NCI-H187 treated with DMSO at 0.1 percent for 48 hours (cell line): ENCODE results near the gene STON2.
"Not testable (repeated sequence)": the region's sequence is repeated elsewhere in the genome, so short reads cannot be mapped to it uniquely, and the experiment has no call there.

Experiments used
- DNase-seq: peaks from one replicate; lab custom pipeline; 2025; lab: John Stamatoyannopoulos, UW

Gene STON2

DNA sequence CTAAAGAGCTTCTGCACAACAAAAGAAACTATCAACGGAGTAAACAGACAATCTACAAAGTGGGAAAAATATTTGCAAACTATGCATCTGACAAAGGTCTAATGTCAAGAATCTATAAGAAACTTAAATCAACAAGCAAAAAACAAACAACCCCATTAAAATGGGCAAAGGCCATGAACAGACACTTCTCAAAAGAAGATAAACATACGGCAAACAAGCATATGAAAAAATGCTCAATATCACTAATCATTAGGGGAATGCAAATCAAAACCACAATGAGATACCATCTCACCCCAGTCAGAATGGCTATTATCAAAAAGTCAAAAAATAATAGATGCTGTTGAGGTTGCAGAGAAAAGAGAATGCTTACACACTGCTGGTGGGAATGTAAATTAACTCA is 20.1 kb downstream of the STON2 start:
- DNase-seq: not testable (repeated sequence)

DNA sequence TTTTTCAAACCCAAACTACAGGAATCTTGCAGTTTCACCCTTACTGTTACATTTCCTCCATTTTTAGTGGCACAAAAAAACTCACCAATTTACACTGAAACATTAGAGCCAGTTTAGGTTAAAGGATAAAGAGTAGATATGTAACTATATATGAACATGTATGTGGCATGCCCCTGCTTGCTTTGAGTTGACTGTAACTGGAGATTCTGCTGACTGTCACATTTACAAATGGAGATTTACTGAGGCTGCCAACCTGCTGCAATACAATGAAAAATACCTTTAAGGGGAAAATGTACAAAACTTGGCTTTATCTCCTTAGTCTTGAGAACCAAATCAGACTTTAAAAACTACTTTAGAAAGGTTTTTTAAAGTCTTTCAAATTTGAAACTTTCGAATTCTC is 28.3 kb downstream of the STON2 start:
- no peak for DNase-seq

DNA sequence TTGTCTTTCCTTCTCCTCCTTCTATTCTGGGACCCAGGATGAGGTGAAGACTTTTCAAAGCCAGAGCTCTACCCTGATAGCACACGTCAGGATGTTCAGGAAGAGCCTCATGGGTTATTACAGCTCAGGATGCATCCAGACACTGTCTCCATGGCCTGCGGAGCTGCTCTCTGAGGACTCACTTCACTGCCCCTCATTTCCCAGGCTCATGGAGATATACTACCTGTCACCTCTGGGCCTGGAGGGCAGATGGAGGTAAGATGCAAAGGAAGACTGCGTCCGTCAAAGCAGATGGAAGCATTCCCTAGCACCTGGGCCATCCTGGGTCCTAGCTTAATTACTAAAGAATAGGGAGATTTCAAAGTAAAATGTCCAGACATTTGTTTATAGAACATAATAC is 32.6 kb downstream of the STON2 start:
- DNase-seq: no peak

DNA sequence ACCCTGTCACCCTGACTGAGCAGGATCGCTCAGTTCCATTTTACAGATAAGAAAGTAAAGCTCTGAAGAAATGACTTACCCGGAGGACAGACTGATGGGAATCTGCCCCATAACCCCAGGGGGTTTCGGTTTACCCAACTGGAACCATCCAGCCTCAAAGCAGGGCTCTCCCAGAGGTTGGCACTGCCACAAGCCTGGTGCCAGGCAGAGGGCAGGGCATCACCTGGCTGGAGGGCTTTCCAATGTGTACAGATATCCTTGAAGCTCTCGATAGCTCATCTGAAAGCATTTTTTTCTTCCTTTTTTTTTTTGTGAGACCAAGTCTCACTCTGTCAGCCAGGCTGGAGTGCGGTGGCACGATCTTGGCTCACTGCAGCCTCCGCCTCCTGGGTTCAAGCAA is 33.2 kb downstream of the STON2 start:
- DNase-seq: no peak

DNA sequence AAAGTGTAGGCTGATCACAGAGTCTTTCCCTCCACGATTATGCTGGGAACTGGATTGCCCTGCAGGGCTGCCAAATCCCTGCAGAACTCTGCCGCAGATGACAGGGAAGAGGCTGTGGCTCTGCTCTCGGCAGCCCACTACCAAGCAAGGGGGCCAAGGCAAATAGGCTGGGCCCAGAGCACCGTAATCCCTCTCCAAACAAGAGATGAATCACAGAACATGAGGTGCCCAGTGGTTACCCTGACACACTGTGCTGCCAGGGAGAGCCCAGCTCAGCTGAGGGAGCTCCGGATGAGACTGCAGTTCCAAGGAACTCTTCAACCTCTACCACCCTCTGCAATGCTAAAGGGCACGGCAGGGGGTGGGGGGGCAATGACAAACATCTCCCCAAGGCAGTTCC is 33.9 kb downstream of the STON2 start:
- no peak for DNase-seq

DNA sequence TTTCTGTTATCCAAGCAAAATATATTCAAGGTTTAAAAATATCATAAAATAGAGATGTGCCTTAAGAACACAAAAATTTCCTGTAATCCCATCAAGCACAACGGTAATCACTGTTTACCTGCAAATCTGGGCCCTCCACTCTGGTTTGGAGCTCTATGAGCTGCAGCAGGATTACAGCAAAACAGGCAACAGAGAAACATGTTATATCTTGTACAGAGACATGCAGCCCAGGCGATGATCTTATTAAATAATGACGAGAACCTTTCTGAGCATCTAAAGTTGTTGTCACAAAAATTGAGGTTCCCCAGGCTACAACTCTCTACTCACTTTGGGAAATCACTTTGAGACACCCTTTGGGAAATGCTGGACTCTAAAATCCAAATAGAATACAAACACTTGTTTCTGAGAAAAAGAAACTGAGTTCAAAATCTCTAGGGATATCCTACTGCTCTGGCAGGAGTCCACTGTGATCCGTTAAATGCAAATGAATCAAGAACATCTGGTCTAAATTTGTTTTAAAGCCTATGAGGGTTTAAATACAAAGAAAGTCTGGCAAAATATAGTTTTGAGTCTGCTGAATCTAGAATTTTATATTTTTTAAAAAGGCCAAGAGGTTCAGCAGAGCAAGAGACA is 36.3 kb downstream of the STON2 start:
- DNase-seq: no peak

DNA sequence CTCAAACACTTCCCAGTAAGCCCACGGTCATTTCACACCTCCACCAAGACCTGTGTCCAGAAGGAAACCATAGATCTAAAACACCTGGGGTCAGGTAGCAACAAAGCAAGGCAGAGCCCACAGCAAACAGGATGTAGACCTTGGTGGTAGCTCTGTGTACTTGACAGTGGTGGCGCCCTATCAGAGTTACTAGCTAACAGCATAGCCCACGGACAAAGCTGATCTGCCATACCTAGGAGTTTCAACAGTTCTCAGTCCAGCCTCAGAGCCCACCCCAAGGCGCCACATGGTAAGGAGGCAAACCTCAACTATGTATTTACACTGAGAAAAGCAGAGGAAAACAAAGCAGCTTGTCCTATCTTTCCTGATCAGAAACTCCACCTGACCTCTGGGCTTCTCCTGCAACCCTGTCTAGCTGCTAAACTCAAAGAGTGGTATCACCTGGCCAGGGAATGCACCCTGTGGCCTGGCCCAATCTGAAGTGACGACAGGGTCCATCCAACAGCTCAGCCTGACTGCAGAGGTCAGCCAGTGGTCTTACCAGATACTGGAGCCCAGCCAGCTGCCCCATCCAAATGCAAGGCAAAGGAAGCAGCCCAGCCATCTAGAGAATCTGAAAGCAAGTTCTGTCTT is 46.3 kb downstream of the STON2 start:
- DNase-seq: no peak

DNA sequence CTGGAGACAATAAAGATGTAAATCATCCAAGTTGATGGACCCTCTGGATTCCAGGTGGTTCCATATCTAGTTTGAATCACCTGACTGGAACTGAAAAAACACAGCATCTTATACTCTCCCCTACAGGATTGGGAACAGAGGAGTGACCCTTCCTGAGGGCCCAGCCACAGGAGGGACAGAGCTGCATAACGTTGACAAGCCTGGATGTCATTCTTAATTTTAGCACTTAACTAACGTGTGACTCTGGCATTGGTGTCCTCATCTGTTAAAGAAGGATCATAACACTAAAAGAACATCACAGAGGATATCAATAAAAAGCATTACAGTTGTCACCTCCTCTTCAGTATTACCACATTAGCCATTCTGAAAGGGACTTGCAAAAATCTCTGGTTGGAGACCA is 47.7 kb downstream of the STON2 start:
- DNase-seq: no peak

DNA sequence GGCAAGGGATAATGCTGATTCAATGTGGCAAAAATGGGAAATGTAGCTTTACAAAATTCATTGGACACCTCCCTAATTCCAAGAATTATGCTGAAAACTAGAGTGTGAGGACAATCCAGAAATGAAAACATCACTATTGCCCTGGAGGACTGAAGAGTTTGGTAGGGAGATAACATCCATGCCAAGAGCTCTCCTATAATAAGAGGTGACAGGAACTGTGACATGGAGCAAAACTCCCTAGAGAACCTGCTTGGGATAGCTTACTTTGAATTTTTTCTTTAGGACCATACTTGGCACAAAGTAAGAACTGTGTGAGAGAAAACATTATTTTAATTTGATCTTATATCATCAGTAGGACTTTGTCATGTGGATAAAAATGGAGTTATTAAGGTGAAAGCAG is 48.9 kb downstream of the STON2 start:
- DNase-seq: no peak

DNA sequence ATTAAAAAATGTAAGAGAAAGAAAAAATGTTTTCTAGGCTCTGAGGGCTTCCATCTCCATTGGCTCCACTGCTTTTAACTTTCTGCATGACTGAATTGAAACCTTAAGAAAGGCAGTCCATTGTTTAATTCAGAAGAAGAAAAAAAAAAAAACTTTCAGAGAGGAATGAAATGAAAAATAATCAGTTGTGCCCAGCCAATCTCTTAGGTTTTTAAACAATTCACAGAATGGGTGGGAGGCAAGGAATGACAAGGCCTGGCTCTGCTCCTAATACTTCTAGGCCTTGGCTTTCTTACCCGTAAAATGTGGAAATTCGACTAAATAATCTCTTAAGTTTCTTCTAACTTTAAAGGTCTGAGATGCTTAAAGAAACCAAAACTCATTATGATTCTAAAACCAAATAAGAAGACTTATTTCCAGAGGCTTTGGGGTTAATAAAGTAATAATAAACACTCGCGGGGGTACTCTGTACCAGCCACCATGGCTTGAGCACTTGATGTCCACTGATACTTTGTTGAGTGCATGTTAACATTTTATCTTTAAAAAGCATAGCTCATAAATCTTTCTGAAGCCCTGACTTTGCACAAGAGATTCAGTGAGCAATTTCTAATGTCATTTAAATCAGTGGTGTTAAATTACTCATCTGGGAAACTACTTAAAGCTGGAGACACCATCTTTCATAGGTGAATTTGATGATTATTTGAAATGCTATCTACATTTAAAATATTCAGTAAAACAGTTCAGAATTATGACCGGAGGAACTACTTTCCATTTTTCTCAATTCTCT is 49.6 kb downstream of the STON2 start:
- peak; percentile 63 for DNase-seq

DNA sequence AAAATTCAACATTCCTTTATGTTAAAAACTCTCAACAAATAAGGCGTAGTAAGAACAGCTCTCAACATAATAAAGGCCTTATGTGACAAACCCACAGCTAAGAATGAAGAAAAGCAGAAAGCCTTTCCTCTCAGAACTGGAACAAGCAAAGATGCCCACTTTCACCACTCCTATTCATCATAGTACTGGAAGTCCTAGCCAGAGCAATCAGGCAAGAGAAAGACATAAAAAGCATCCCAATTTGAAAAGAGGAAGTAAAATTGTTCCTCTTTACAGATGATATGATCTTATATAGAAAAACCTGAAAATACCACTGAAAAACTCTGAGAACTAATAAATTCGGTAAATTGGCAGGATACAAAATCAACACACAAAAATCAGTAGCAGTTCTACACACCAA is 52.1 kb downstream of the STON2 start:
- no peak for DNase-seq

DNA sequence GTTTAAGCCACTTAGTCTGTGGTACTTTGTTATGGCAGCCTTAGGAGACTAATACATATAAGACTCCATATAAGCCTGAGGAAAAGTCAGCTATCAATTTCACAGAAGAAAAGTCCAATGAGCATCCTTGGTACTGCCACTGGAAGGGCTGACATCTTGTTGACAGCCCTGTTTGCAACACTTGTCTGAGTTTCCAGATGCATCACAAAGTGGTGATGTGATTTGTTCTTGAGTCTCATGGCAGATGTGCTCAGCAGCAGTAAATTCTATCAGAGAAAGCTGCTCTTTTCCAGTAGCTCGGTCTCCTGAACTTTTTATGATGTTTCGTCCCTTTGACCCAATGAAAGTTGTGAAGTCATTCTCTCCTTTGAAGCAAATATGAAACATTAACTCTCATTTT is 54.3 kb downstream of the STON2 start:
- no peak for DNase-seq

DNA sequence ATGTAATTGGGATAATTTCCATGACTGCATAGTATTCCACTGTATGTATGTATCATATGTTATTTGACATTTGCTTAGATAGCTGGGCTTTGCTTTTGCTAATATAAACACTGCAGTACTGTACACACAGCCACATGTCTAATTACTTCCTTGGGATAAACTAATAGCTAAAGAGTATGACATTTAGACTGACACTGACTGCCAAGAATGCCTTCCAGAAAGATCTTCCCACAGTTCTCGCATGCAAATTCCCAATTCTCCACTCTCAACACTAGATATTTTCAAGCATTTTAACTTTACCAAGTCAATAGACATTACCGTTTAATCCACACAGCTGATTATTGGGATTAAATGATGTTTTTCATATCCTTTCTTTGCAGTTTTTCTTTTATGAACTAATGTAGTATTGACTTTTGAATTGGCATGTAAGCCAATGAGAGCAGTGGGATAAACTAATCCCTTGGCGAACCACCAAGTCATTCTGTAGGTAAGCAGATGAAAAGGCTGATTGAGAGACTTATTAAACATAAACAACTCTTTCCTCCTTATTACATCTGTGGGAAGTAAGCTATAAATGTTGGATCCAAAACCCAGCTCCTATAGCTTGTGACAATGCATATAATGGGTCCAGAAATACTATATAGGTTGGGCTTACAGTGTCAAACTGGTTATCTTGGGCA is 55.5 kb downstream of the STON2 start:
- no peak for DNase-seq

DNA sequence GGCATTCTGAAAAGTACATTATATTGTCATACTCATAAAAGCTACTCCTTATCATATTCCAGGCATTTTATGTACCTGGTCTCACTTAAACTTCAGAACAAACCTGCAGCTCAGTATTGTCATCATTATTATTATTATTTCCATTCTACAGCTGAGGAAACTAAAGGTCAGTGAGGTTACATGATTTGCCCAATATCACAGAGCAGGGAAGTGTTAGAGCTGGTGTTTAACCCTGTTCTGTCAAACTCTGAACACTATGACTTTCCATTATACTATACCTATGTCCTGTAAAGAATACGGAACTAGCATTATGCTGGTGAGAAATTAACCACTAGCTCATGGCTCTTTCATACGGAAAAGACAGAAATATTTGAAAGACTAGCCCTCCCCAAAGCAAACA is 56.4 kb downstream of the STON2 start:
- DNase-seq: no peak

DNA sequence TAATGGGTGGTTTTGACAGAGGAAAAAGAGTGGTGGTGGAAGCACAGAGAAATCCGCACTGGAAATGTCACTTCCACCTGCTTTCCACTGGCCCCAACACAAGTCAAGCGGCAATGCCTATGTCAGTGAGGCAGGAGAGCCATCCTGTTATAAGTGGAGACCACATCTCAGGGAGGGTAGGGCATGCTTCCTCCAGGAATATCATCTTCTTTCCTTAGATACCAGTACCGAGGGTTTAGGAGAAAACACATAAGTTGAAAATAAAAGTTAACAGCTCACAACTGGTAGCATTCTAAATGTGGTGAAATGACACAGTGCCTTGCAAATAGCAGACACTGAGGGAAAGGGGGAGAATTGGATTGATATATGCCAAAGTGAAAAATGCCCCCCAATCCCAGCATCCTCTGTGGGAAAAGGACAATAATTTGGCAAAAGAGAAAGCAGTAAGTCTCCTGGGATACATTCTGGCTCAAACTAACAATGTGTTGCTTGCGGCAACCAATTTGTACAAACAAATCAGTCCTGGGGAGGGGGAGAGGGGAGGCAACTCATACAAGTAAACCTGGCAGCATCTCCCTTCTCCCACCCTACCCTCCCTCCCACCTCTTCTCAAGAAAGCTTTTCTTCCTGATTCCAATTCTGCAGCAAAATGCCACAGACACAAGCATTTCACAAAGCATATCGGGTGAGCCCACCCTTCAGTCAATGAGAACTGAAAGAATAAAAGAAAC is 57.1 kb downstream of the STON2 start:
- DNase-seq: no peak

DNA sequence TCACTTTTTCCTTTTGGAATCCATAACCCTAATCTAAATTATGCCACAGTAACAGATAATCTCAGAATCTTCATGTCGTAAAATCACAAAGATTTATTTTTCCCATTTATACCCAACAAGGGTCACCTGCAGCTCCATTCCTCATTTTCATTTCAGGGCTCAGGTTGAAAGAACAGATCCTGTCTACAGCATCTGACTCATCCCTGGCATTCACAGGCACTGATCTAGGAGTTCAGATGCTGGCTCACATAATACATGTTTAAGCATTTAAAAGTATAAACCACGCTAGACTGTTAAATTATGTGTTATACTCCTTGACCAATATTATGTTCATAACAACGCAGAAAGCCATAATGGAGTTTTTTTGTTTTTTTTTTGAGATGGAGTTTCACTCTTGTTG is 58.3 kb downstream of the STON2 start:
- DNase-seq: no peak

DNA sequence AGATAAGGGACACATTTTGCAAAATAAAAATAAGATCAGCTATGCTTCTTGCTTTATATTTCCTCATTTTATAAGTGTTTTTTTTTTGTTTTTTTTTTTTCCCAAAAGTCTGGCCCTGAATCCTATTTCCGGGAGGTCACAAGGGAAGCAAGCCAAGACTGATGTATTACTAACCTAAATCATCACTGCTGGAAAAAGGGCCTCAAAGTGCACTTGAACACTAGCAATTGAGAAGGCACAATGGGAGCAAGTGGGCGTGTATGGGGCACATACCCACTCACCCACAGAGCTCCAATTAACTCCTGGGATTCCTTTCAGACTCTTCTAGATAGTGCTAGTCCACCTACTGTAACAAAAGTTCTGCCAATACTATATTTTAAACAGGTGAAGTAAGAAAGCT is 58.8 kb downstream of the STON2 start:
- peak; percentile 72 for DNase-seq

DNA sequence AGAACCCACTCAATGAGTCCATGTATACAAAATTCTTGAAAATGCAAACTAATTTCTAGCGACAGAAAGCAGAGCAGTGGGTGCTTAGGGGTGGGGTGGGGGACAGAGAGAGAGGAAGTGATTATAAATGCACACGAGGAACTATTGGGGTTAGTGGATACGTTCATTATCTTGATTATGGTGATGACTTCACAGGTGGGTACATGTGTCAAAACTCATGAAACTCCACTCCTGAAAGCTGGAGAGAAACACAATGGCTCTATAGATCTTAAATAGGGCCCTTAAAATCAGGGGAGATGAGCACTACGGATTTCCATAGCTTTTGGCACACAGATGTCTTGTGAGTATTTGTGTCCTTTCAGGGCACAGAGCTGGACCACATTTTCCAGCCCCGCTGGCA is 59.9 kb downstream of the STON2 start:
- DNase-seq: no peak

DNA sequence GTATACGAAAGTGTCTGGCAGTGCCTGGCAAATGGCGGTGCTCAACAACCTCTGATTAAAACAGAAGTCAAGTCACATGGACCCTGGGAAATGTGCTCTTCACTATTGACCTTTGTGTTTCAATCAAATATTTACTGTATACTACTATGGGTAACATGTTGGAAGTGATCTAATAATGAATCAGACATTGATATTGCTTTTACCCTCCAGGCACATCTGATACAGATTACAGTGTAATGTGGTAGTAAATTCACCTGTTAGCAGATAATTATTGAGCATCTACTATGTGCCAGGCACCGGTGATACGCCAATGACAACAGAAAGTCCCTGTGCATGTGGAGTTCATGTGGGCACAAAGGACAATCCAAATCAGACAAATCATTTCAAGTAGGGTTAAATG is 63.1 kb downstream of the STON2 start:
- DNase-seq: no peak

DNA sequence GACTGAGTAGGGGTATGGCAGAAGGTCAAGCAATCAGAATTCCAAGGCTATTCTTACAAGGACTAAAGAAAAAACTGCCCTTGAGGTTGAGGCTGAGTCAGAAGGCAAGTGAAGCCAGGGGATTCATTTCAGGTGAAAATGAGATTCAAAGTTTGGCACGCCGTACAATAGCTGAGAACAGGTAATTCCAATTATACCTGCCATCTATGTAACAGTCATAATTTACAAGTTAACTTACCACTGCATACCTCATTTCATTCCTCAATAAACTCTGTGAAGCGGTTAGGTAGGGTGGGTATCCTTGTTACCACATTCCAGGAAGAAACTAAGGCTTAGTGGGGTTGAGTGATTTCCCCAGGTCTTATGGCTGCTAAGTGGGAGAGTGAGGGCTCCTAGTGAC is 64.1 kb downstream of the STON2 start:
- no peak for DNase-seq

DNA sequence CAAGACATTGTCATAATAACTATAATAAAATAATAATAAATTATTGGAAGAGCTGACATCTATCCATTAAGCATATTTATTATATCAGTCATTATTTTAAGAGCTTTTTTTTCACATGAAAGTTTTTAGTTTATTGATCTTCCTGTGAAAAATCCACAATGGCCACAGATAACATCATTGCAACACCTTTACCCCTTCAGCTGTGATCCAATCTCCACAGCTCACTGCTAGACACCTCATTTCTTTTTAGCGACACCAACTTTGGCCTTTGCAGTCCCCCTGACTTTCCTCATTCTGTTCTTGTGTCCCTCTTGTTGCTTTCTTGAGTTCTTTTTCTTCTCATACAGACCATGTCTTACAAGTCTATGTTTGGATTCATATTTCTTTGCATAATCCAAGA is 67.4 kb downstream of the STON2 start:
- DNase-seq: no peak
